Esophagus muscularis mucosa (tissue), 4 donors: ENCODE data around the gene RARG. TPM values are rescaled to one million over a fixed set of nuclear protein-coding genes. Genes with fewer than 3 reads are reported as not detected.
A peak's percentile ranks its signal among the peaks of the same experiment; 100 is the strongest.

Source experiments
- DNase-seq: peaks from one replicate; pipeline ENCODE4 v3.0.0-alpha.2; 2017; ENCODE audit errors: extremely low spot score
- H3K27ac ChIP-seq, 4 donors: fragments of 200-600 bp; sonication (generic); replicated peaks in 1 of 4; 1 replicate in 3 of 4; 2 replicates in 1 of 4; pipeline ENCODE4 v1.5.1; 2016 to 2019; ENCODE audit warnings: mild to moderate bottlenecking in 1 of 4
- H3K27me3 ChIP-seq, 4 donors: fragments of 200-600 bp; sonication (generic); one replicate each; pipeline versions ENCODE4 v1.5.1 to v1.6.0; 2016 to 2019
- H3K36me3 ChIP-seq, 4 donors: fragments of 200-600 bp; sonication (generic); one replicate each; pipeline ENCODE4 v1.5.1; 2016 to 2019
- H3K4me1 ChIP-seq, 4 donors: fragments of 200-600 bp; sonication (generic); one replicate each; pipeline ENCODE4 v1.5.1; 2016 to 2019
- H3K4me3 ChIP-seq, 4 donors: fragments of 200-600 bp; sonication (generic); 1 replicate in 2 of 4; 2 replicates in 2 of 4; pipeline ENCODE4 v1.5.1; 2016 to 2019; ENCODE audit warnings: mild to moderate bottlenecking in 4 of 4, moderate library complexity in 1 of 4
- H3K9me3 ChIP-seq, 4 donors: fragments of 200-600 bp; sonication (generic); 1 replicate in 3 of 4; 2 replicates in 1 of 4; pipeline ENCODE4 v1.5.1; 2016 to 2019
- EP300 ChIP-seq: sonication (generic); formaldehyde crosslinking; IDR thresholded peaks from one replicate; pipeline ENCODE4 v1.6.1; 2017; ENCODE audit warnings: antibody characterized with exemption
- POLR2A ChIP-seq: fragments of 450-650 bp; IDR thresholded peaks from one replicate; pipeline ENCODE4 v1.6.1; 2017; ENCODE audit warnings: antibody characterized with exemption, moderate library complexity, mild to moderate bottlenecking, low read depth
- POLR2AphosphoS5 ChIP-seq, 2 donors: sonication (generic); formaldehyde crosslinking; IDR thresholded peaks; one replicate each; pipeline ENCODE4 v1.6.1; 2017; ENCODE audit warnings: antibody characterized with exemption in 2 of 2
- WGBS: methylation state at CpG from one replicate; pipeline ENCODE4 v1.1.5; 2018; 5-methylcytosine and 5-hydroxymethylcytosine counted together
- intact Hi-C: fragments of 100-400 bp; cut with DNase I; formaldehyde crosslinking; loops from one replicate; pipeline ENCODE4 v1.15.1; 2023
- total RNA-seq, 4 donors: library from RNA; depleted of rRNA; stranded (reverse); fragments of >200 nt; gene quantifications; one replicate each; pipeline versions ENCODE4 v1.1.0 to v1.2.1, GENCODE V29; 2016
- TF ChIP-seq, protein P1 (sequence below), 3 experiments: fragments of 200-600 bp in 2 of 3; fragments of 450-650 bp in 1 of 3; sonication (generic) in 2 of 3; IDR thresholded peaks; one replicate each; pipeline ENCODE4 v1.5.1; 2017 to 2019; ENCODE audit warnings: antibody characterized with exemption in 3 of 3, mild to moderate bottlenecking in 2 of 3, moderate library complexity in 1 of 3

Gene RARG
- total RNA-seq, 4 donors from 2014 or later, result 10.3 to 26.1 (median 22.9) TPM

DNA sequence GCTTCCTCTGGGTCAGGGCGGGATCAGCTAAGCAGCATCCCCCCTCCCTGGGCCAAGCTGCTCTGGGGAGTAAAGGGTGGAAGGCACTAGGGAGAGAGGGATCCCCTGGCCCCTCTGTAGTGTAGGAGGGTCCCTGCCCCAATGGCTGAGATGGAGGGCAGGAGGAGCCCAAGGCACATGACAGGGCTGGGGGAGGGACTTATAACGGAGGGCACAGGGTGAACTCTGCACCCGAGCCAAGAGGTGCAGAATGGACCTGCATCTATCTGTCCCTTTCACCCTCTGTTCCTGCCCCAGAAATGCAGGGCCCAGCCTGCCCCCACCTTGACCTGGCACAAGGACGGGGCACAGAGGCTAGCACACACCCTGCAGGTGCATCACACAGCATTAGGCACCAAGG, 21.2 kb downstream of the RARG start:
- H3K4me1 ChIP-seq, result peaks cover 35 to 45% (median 42%) of the 10 kb centered on the region in 4 donors
- no peaks in the 10 kb centered on the region for H3K27me3 ChIP-seq
- WGBS, result 73% methylated on average over 3 of the region's 4 CpGs
- no peaks in the 10 kb centered on the region for H3K9me3 ChIP-seq
- no peak overlapping the region for H3K4me3 ChIP-seq
- no peak overlapping the region for H3K27ac ChIP-seq
- intact Hi-C loops, result no loop called here
- peaks cover 34 to 63% (median 55%) of the 10 kb centered on the region in 4 donors for H3K36me3 ChIP-seq
- TF ChIP-seq POLR2A (no peak), POLR2AphosphoS5 (IDR thresholded peaks at IDR 0.05) (no peak), EP300 (no peak)
- TF ChIP-seq, protein P1, sequence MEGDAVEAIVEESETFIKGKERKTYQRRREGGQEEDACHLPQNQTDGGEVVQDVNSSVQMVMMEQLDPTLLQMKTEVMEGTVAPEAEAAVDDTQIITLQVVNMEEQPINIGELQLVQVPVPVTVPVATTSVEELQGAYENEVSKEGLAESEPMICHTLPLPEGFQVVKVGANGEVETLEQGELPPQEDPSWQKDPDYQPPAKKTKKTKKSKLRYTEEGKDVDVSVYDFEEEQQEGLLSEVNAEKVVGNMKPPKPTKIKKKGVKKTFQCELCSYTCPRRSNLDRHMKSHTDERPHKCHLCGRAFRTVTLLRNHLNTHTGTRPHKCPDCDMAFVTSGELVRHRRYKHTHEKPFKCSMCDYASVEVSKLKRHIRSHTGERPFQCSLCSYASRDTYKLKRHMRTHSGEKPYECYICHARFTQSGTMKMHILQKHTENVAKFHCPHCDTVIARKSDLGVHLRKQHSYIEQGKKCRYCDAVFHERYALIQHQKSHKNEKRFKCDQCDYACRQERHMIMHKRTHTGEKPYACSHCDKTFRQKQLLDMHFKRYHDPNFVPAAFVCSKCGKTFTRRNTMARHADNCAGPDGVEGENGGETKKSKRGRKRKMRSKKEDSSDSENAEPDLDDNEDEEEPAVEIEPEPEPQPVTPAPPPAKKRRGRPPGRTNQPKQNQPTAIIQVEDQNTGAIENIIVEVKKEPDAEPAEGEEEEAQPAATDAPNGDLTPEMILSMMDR (IDR thresholded peaks at IDR 0.05), result no peak
- DNase-seq, result no peak

DNA sequence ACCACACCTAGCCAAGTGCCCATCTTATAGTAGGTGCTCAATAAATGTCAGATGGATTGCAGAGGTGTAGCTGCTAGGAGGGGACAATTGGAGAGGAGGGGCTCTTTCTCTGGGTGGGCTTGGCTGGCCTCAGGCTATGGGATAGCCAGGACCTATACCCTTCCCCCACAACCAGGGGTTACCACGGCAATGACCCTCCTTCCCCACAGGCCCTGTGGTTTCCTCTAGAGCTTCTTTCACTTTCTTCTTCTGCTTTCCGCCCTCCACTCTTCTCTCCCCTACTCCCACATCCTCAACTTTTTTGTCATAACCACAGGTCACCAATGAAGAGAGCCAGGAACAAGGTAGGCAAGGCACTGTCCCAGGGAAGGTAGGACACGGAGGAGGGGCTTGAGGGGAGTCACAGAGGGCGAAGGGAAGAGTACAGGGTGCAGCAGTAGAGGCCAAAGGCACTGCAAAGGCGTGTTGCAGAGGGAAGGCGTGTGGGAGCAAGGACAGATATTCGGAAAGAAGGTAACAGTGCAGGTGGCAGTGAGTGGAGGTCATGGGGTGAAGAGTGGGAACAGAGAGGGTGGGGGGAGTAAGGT, 23.0 kb downstream of the RARG start:
- peak overlapping the region in 2 of 4 donors; percentile 9 to 18 for H3K27ac ChIP-seq
- intact Hi-C loops, result no loop called here

DNA sequence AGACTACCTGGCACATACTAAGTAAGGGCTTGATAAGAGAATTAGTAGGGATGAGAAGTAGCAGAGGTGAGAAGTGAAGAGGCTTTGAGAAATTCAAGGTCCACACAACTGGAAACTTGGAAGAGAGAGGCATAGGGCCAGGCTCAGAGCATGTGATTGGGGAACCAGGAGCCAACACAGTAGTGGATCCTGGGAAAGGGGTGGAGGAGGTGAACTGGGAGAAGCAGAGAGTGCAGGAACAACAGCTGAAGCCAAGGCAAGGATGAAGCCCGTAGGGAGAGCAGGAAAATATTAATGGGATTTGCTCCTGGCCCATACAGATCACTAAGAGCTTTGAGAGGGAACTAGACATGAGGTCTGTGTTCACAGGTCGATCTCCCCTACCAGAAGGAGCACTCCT, 23.6 kb downstream of the RARG start:
- 49% methylated on average over 2 of the region's 2 CpGs for WGBS
- no peak for DNase-seq
- H3K4me1 ChIP-seq, result peaks cover 13 to 22% (median 18%) of the 10 kb centered on the region in 4 donors
- no peak overlapping the region for H3K4me3 ChIP-seq
- no peak for TF ChIP-seq EP300
- TF ChIP-seq, protein P1 (IDR thresholded peaks at IDR 0.05), result no peak
- no peak for TF ChIP-seq POLR2A
- peak in 1 of 2 donors; percentile 39 for TF ChIP-seq POLR2AphosphoS5 (IDR thresholded peaks at IDR 0.05)
- no peaks in the 10 kb centered on the region for H3K27me3 ChIP-seq
- H3K9me3 ChIP-seq, result no peaks in the 10 kb centered on the region
- peaks cover 26 to 39% (median 37%) of the 10 kb centered on the region in 4 donors for H3K36me3 ChIP-seq
- H3K27ac ChIP-seq, result peak overlapping the region in 2 of 4 donors; percentile 9 to 18
- intact Hi-C loops, result no loop called here

More for the DNA sequence above, 23.0 kb downstream of the RARG start:
- DNase-seq, result no peak
- Histone ChIP-seq H3K36me3 (peaks cover 31 to 44% (median 41%) of the 10 kb centered on the region in 4 donors), H3K4me1 (peaks cover 18 to 28% (median 24%) of the 10 kb centered on the region in 4 donors), H3K4me3 (no peak overlapping the region), H3K27me3 (no peaks in the 10 kb centered on the region), H3K9me3 (no peaks in the 10 kb centered on the region)
- 65% methylated on average over 7 of the region's 7 CpGs for WGBS
- TF ChIP-seq POLR2A (no peak), POLR2AphosphoS5 (IDR thresholded peaks at IDR 0.05) (no peak), EP300 (no peak)
- TF ChIP-seq, protein P1 (IDR thresholded peaks at IDR 0.05), result no peak

DNA sequence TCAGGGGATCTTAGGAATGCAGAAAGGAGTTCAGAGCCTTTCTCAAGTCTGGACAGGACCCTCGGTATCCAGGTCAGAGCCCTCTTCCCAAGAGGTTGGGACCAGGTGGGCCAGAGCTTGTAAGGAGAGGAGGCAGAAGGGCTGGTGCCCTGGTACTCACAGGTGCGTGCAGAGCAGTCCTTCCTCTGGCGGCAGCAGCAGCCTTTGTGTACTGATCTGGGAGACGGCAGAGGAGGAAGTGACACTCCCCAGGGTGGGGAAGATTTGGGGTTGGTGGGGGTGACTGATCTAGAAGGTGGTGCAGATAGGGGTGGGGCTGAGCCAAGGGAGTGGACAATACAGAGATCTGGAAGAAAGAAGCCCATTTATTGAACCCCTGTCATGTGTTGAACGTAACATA, 25.0 kb downstream of the RARG start, which contains the start of gene ITGB7:
Gene ITGB7, minus strand, starts transcription at position 210 of the 400 bp plus-strand sequence. CDS start 6,808 bp downstream, outside the sequence.
- Histone ChIP-seq H3K4me1 (peaks cover 7 to 16% (median 15%) of the 10 kb centered on the region in 4 donors), H3K4me3 (no peak within 1 kb of the TSS), H3K9me3 (no peaks in the 10 kb centered on the region), H3K36me3 (peaks cover 15 to 25% (median 23%) of the 10 kb centered on the region in 4 donors), H3K27ac (no peak within 1 kb of the TSS), H3K27me3 (no peaks in the 10 kb centered on the region)
- TF ChIP-seq, protein P1 (IDR thresholded peaks at IDR 0.05), result no peak
- TF ChIP-seq EP300, result no peak
- no peak for TF ChIP-seq POLR2A
- TF ChIP-seq POLR2AphosphoS5 (IDR thresholded peaks at IDR 0.05), result no peak
- intact Hi-C loops, result no loop called here
- WGBS, result 64% methylated on average over 5 of the region's 5 CpGs
- no peak for DNase-seq
